HL-60 (cell line): Measurements from ENCODE around the gene FBXW5.
A peak's percentile ranks its signal among the peaks of the same experiment; 100 is the strongest.

ENCODE experiments used
- DNase-seq, 2 experiments: peaks; one replicate each; pipeline ENCODE4 v3.0.0-alpha.2; 2010 to 2020; ENCODE audit warnings: low read depth in 1 of 2, low spot score in 1 of 2
- H3K27ac ChIP-seq: fragments of 250-450 bp; sonication (Bioruptor Pico); replicated peaks from 2 replicates; pipeline ENCODE4 v1.5.1; 2020; ENCODE audit warnings: mild to moderate bottlenecking, moderate library complexity
- H3K27me3 ChIP-seq: fragments of 250-450 bp; sonication (Bioruptor Pico); 2 replicates; pipeline ENCODE4 v1.5.1; 2021; ENCODE audit warnings: mild to moderate bottlenecking, moderate library complexity; ENCODE audit not compliant: insufficient read depth, poor library complexity, severe bottlenecking
- H3K4me3 ChIP-seq: replicated peaks from 2 replicates; pipeline ENCODE4 v1.5.1; 2011; ENCODE audit warnings: mild to moderate bottlenecking, control low read depth, low read length; ENCODE audit not compliant: insufficient read depth
- GABPA ChIP-seq: IDR thresholded peaks from 2 replicates; pipeline ENCODE4 v1.6.1; 2012; ENCODE audit warnings: low read depth
- POLR2AphosphoS5 ChIP-seq: IDR thresholded peaks from 2 replicates; pipeline ENCODE4 v1.6.1; 2012; ENCODE audit warnings: low read depth
- SPI1 ChIP-seq: IDR thresholded peaks from 2 replicates; pipeline ENCODE4 v1.6.1; 2012; ENCODE audit warnings: low read depth, mild to moderate bottlenecking, borderline replicate concordance
- TF ChIP-seq, protein P1 (sequence below): IDR thresholded peaks from one replicate; pipeline ENCODE4 v1.5.1; 2011; ENCODE audit warnings: low read length, control low read depth, inconsistent platforms; ENCODE audit not compliant: insufficient read depth
- TF ChIP-seq, protein P2 (sequence below): IDR thresholded peaks from 2 replicates; pipeline ENCODE4 v1.6.1; 2012; ENCODE audit warnings: low read depth; ENCODE audit not compliant: insufficient replicate concordance

The FBXW5 gene

DNA sequence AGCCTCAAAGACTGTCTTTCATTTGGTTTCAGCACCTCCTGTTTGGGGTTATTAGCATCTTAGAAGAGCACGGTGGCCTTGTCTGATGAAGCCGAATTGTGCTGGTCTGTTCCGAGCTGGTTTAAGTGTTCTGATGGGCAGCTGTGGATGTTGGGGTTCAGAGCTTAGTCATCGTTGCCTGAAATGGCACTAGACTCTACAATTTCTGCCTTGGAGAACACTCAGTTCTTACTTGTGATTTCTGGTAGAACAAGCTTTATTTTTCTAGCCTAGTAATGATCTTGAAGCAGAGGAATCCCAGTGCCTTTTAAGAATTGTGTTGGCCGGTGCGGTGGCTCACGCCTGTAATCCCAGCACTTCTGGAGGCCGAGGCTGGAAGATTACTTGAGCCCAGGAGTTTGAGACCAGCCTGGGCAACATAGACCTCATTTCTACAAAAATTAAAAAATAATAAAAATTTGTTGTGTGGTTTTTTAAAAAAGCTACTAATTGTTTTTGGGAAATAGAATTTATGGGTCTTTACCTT lies 7.8 kb downstream of the FBXW5 start:
- H3K27me3 ChIP-seq, result no peaks in the 10 kb centered on the region
- TF ChIP-seq, protein P1, sequence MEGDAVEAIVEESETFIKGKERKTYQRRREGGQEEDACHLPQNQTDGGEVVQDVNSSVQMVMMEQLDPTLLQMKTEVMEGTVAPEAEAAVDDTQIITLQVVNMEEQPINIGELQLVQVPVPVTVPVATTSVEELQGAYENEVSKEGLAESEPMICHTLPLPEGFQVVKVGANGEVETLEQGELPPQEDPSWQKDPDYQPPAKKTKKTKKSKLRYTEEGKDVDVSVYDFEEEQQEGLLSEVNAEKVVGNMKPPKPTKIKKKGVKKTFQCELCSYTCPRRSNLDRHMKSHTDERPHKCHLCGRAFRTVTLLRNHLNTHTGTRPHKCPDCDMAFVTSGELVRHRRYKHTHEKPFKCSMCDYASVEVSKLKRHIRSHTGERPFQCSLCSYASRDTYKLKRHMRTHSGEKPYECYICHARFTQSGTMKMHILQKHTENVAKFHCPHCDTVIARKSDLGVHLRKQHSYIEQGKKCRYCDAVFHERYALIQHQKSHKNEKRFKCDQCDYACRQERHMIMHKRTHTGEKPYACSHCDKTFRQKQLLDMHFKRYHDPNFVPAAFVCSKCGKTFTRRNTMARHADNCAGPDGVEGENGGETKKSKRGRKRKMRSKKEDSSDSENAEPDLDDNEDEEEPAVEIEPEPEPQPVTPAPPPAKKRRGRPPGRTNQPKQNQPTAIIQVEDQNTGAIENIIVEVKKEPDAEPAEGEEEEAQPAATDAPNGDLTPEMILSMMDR, result no peak
- TF ChIP-seq GABPA (no peak), SPI1 (no peak), POLR2AphosphoS5 (no peak)
- TF ChIP-seq, protein P2, sequence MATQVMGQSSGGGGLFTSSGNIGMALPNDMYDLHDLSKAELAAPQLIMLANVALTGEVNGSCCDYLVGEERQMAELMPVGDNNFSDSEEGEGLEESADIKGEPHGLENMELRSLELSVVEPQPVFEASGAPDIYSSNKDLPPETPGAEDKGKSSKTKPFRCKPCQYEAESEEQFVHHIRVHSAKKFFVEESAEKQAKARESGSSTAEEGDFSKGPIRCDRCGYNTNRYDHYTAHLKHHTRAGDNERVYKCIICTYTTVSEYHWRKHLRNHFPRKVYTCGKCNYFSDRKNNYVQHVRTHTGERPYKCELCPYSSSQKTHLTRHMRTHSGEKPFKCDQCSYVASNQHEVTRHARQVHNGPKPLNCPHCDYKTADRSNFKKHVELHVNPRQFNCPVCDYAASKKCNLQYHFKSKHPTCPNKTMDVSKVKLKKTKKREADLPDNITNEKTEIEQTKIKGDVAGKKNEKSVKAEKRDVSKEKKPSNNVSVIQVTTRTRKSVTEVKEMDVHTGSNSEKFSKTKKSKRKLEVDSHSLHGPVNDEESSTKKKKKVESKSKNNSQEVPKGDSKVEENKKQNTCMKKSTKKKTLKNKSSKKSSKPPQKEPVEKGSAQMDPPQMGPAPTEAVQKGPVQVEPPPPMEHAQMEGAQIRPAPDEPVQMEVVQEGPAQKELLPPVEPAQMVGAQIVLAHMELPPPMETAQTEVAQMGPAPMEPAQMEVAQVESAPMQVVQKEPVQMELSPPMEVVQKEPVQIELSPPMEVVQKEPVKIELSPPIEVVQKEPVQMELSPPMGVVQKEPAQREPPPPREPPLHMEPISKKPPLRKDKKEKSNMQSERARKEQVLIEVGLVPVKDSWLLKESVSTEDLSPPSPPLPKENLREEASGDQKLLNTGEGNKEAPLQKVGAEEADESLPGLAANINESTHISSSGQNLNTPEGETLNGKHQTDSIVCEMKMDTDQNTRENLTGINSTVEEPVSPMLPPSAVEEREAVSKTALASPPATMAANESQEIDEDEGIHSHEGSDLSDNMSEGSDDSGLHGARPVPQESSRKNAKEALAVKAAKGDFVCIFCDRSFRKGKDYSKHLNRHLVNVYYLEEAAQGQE, result no peak
- no peak overlapping the region for H3K4me3 ChIP-seq
- H3K27ac ChIP-seq, result no peak overlapping the region
- DNase-seq, result no peak

DNA sequence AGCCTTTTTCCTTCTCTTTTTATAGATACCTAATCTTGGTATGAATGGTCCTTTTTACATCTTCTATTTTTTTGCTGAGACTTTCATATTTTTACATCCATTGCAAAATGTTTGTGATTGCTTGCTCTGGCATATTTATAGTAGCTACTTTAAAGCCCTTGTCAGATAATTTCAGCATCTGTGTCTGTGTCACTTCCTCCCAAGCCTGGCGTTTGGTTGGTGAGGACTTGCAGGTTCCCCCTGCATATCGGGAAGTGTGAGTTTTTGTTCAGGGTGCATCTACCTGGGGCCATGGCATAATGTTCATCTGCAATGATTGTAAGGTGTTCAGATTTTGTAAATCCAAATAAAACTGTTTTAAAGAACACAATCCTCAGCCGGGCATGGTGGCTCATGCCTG lies 8.9 kb downstream of the FBXW5 start:
- peak in 1 of 2 experiments; percentile 27 for DNase-seq
- H3K27me3 ChIP-seq, result no peaks in the 10 kb centered on the region
- no peak overlapping the region for H3K4me3 ChIP-seq
- no peak overlapping the region for H3K27ac ChIP-seq
- TF ChIP-seq, protein P2, result no peak
- no peak for TF ChIP-seq POLR2AphosphoS5
- TF ChIP-seq SPI1, result peak; percentile 35; the same call in 1 of the 2 replicates
- TF ChIP-seq, protein P1, result no peak
- TF ChIP-seq GABPA, result no peak

DNA sequence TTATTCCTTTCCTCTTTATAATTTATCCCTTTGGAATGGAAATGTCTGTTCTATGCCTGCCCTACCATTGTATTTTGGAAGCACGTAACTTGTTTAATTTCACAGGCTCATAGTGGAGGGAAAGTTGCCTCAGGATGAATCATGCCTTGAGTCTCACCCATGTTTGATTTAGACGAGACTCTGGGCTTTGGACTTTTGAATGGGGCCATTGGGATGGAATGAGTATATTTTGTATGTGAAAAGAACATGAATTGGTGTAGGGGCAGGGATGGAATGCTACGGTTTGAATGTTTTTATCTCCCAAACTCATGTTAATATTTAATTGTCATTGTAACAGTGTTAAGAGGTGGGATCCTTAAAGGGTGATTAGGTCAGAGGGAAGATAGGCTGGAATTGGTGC lies 10.3 kb downstream of the FBXW5 start:
- no peak for TF ChIP-seq SPI1
- TF ChIP-seq, protein P1, result no peak
- TF ChIP-seq, protein P2, result no peak
- TF ChIP-seq GABPA, result no peak
- no peak for TF ChIP-seq POLR2AphosphoS5
- DNase-seq, result no peak
- no peak overlapping the region for H3K4me3 ChIP-seq
- H3K27ac ChIP-seq, result no peak overlapping the region
- H3K27me3 ChIP-seq, result no peaks in the 10 kb centered on the region
